Neural progenitor cell (in vitro differentiated cells): ENCODE measurements around the gene ST6GAL2. TPM values are rescaled to one million over a fixed set of nuclear protein-coding genes. Genes with fewer than 3 reads are reported as not detected.

Source experiments
- DNase-seq: peaks from one replicate; pipeline ENCODE4 v3.0.0-alpha.2; 2016; ENCODE audit warnings: low spot score
- H2AFZ ChIP-seq: fragments of 200-600 bp; sonication (generic); replicated peaks from 2 replicates; pipeline ENCODE4 v1.6.1; 2016; ENCODE audit warnings: antibody characterized with exemption
- H3F3A ChIP-seq: fragments of 200-600 bp; sonication (generic); 2 replicates; pipeline ENCODE4 v1.6.1; 2016; ENCODE audit warnings: antibody characterized with exemption, low read depth
- H3K27ac ChIP-seq: fragments of 200-600 bp; sonication (generic); 2 replicates; pipeline ENCODE4 v1.5.1; 2016; ENCODE audit warnings: mild to moderate bottlenecking
- H3K27me3 ChIP-seq: fragments of 200-600 bp; sonication (generic); 2 replicates; pipeline ENCODE4 v1.6.1; 2016; ENCODE audit warnings: mild to moderate bottlenecking, moderate library complexity
- H3K36me3 ChIP-seq: fragments of 200-600 bp; sonication (generic); 2 replicates; pipeline ENCODE4 v1.5.1; 2016
- H3K4me1 ChIP-seq: fragments of 200-600 bp; sonication (generic); 2 replicates; pipeline ENCODE4 v1.6.1; 2016; ENCODE audit warnings: mixed run types
- H3K4me2 ChIP-seq: fragments of 200-600 bp; sonication (generic); 2 replicates; pipeline ENCODE4 v1.6.1; 2016
- H3K4me3 ChIP-seq: fragments of 200-600 bp; sonication (generic); 2 replicates; pipeline ENCODE4 v1.5.1; 2016
- H3K79me2 ChIP-seq: fragments of 200-600 bp; sonication (generic); 2 replicates; pipeline ENCODE4 v1.6.1; 2016; ENCODE audit warnings: low read depth
- H3K9ac ChIP-seq: fragments of 200-600 bp; sonication (generic); 2 replicates; pipeline ENCODE4 v1.6.1; 2016
- H3K9me3 ChIP-seq: fragments of 200-600 bp; sonication (generic); 2 replicates; pipeline ENCODE4 v1.5.1; 2016; ENCODE audit warnings: low read depth
- H4K20me1 ChIP-seq: fragments of 200-600 bp; sonication (generic); 2 replicates; pipeline ENCODE4 v1.6.1; 2016; ENCODE audit warnings: low read depth
- H3K27ac Mint-ChIP-seq: 3 replicates; pipeline ENCODE4 v1.8.0; 2021; ENCODE audit warnings: mixed read lengths
- H3K27me3 Mint-ChIP-seq: 2 replicates; pipeline ENCODE4 v1.8.0; 2022; ENCODE audit warnings: low read depth, mild to moderate bottlenecking, inconsistent platforms, moderate library complexity, mixed read lengths; ENCODE audit not compliant: insufficient read depth
- H3K36me3 Mint-ChIP-seq: 3 replicates; pipeline ENCODE4 v1.8.0; 2021; ENCODE audit warnings: mixed read lengths
- H3K4me1 Mint-ChIP-seq: 3 replicates; pipeline ENCODE4 v1.8.0; 2021; ENCODE audit warnings: mixed read lengths
- H3K4me3 Mint-ChIP-seq: 3 replicates; pipeline ENCODE4 v1.8.0; 2021; ENCODE audit warnings: mild to moderate bottlenecking, moderate library complexity, mixed read lengths
- H3K9me3 Mint-ChIP-seq: 3 replicates; pipeline ENCODE4 v1.8.0; 2020; ENCODE audit warnings: mixed read lengths
- CTCF ChIP-seq: fragments of 200-600 bp; sonication (generic); IDR thresholded peaks from 2 replicates; pipeline ENCODE4 v1.5.1; 2017; ENCODE audit warnings: antibody characterized with exemption, mild to moderate bottlenecking
- EZH2 ChIP-seq: fragments of 200-600 bp; sonication (generic); IDR thresholded peaks from 2 replicates; pipeline ENCODE4 v1.6.1; 2017; ENCODE audit warnings: antibody characterized with exemption, mild to moderate bottlenecking, moderate library complexity
- EZH2phosphoT487 ChIP-seq: fragments of 200-600 bp; sonication (generic); IDR thresholded peaks from 2 replicates; pipeline ENCODE4 v1.6.1; 2017; ENCODE audit warnings: antibody characterized with exemption
- total RNA-seq: library from RNA; depleted of rRNA; stranded (reverse); fragments of >200 nt; gene quantifications from 2 replicates; pipeline ENCODE4 v1.2.3, GENCODE V29; 2015; ENCODE audit warnings: low replicate concordance

The ST6GAL2 gene
- 10.1 and 12.8 TPM in 2 replicates for total RNA-seq

GRCh38 chr2:106885971-106886915, at the start of gene ST6GAL2:
TSS of gene ST6GAL2 (minus strand) at chr2:106886167. CDS start at chr2:106843977, 42,190 bp downstream.
- TF ChIP-seq EZH2 (peak; percentile 74), EZH2phosphoT487 (no peak), CTCF (peak; percentile 16)
- Mint-ChIP-seq H3K9me3 (peaks cover 2% of the 10 kb centered on the region), H3K36me3 (peaks cover 7% of the 10 kb centered on the region), H3K27ac (peak within 1 kb of the TSS; percentile 96), H3K27me3 (peaks cover 7% of the 10 kb centered on the region), H3K4me1 (peaks cover 45% of the 10 kb centered on the region), H3K4me3 (peak within 1 kb of the TSS; percentile 100)
- Histone ChIP-seq H3K27me3 (peaks cover 68% of the 10 kb centered on the region), H3K9ac (no peak within 1 kb of the TSS), H3F3A (peaks cover 8% of the 10 kb centered on the region), H3K79me2 (peaks cover 6% of the 10 kb centered on the region), H3K36me3 (no peaks in the 10 kb centered on the region), H3K27ac (no peak within 1 kb of the TSS), H3K4me2 (peak within 1 kb of the TSS; percentile 97), H4K20me1 (peaks cover 25% of the 10 kb centered on the region), H3K9me3 (no peaks in the 10 kb centered on the region), H2AFZ (peak within 1 kb of the TSS; percentile 87), H3K4me3 (peak within 1 kb of the TSS; percentile 86), H3K4me1 (peaks cover 8% of the 10 kb centered on the region)
- DNase-seq = peak; percentile 87

- Histone ChIP-seq H3F3A (no peaks in the 10 kb centered on the region), H4K20me1 (no peaks in the 10 kb centered on the region), H3K4me1 (no peaks in the 10 kb centered on the region), H3K27me3 (no peaks in the 10 kb centered on the region), H3K9me3 (no peaks in the 10 kb centered on the region), H3K4me3 (no peak overlapping the region), H3K36me3 (no peaks in the 10 kb centered on the region), H3K27ac (no peak overlapping the region), H2AFZ (no peak overlapping the region), H3K4me2 (no peak overlapping the region), H3K79me2 (no peaks in the 10 kb centered on the region), H3K9ac (no peak overlapping the region)
- TF ChIP-seq EZH2 (no peak), EZH2phosphoT487 (no peak), CTCF (no peak)
- Mint-ChIP-seq H3K9me3 (peaks cover 7% of the 10 kb centered on the region), H3K4me3 (no peak overlapping the region), H3K27ac (no peak overlapping the region), H3K27me3 (no peaks in the 10 kb centered on the region), H3K36me3 (no peaks in the 10 kb centered on the region), H3K4me1 (no peaks in the 10 kb centered on the region)
- no peak for DNase-seq
Observed at GRCh38 chr2:106932644-106933043, 46.7 kb upstream of the ST6GAL2 start.

- H3K4me3 ChIP-seq = no peak overlapping the region
Observed at GRCh38 chr2:106931717-106932335, 45.9 kb upstream of the ST6GAL2 start.

More at GRCh38 chr2:106931717-106932335, 45.9 kb upstream of the ST6GAL2 start:
- Histone ChIP-seq H3K9me3 (no peaks in the 10 kb centered on the region), H3K27me3 (no peaks in the 10 kb centered on the region), H3K4me2 (no peak overlapping the region), H3K9ac (no peak overlapping the region), H3K4me1 (no peaks in the 10 kb centered on the region), H4K20me1 (no peaks in the 10 kb centered on the region), H3K79me2 (no peaks in the 10 kb centered on the region), H3K27ac (no peak overlapping the region), H3K36me3 (no peaks in the 10 kb centered on the region), H3F3A (no peaks in the 10 kb centered on the region), H2AFZ (no peak overlapping the region)
- no peaks in the 10 kb centered on the region for H3K36me3 Mint-ChIP-seq
- no peaks in the 10 kb centered on the region for H3K4me1 Mint-ChIP-seq
- peaks cover 12% of the 10 kb centered on the region for H3K9me3 Mint-ChIP-seq
- no peak overlapping the region for H3K27ac Mint-ChIP-seq
- TF ChIP-seq CTCF = no peak
- no peak for TF ChIP-seq EZH2phosphoT487
- TF ChIP-seq EZH2 = no peak
- DNase-seq = no peak
- no peaks in the 10 kb centered on the region for H3K27me3 Mint-ChIP-seq
- H3K4me3 Mint-ChIP-seq = no peak overlapping the region
